Measurements from ENCODE around the gene HIGD1A.

The HIGD1A gene

GRCh38 chr3:42804106-42804830, at the start of gene HIGD1A:
Gene HIGD1A, minus strand, starts transcription at chr3:42804490. Its CDS starts 10,237 bp downstream, at chr3:42794253.
- no peak for TF ChIP-seq CTCF (IDR thresholded peaks at IDR 0.05; ENCODE audit: borderline replicate concordance, insufficient read depth, low read depth, low read length)
- H3K4me3 ChIP-seq (ENCODE audit: low read depth, low read length) = peak within 1 kb of the TSS; percentile 82

- no peak overlapping the region for H3K4me3 ChIP-seq (ENCODE audit: low read depth, low read length)
- TF ChIP-seq CTCF (IDR thresholded peaks at IDR 0.05; ENCODE audit: borderline replicate concordance, insufficient read depth, low read depth, low read length) = no peak
Measured at GRCh38 chr3:42853739-42854302, 49.5 kb upstream of the HIGD1A start.

GRCh38 chr3:42853056-42853455, 48.8 kb upstream of the HIGD1A start:
- no peak overlapping the region for H3K4me3 ChIP-seq (ENCODE audit: low read depth, low read length)
- TF ChIP-seq CTCF (IDR thresholded peaks at IDR 0.05; ENCODE audit: borderline replicate concordance, insufficient read depth, low read depth, low read length) = no peak

- TF ChIP-seq CTCF (IDR thresholded peaks at IDR 0.05; ENCODE audit: borderline replicate concordance, insufficient read depth, low read depth, low read length) = no peak
- no peak overlapping the region for H3K4me3 ChIP-seq (ENCODE audit: low read depth, low read length)
Measured at GRCh38 chr3:42852441-42852840, 48.2 kb upstream of the HIGD1A start.

GRCh38 chr3:42851228-42851834, 47.0 kb upstream of the HIGD1A start:
- H3K4me3 ChIP-seq (ENCODE audit: low read depth, low read length) = no peak overlapping the region
- no peak for TF ChIP-seq CTCF (IDR thresholded peaks at IDR 0.05; ENCODE audit: borderline replicate concordance, insufficient read depth, low read depth, low read length)

- no peak for TF ChIP-seq CTCF (IDR thresholded peaks at IDR 0.05; ENCODE audit: borderline replicate concordance, insufficient read depth, low read depth, low read length)
- no peak overlapping the region for H3K4me3 ChIP-seq (ENCODE audit: low read depth, low read length)
Measured at GRCh38 chr3:42850263-42850662, 46.0 kb upstream of the HIGD1A start.

- no peak for TF ChIP-seq CTCF (IDR thresholded peaks at IDR 0.05; ENCODE audit: borderline replicate concordance, insufficient read depth, low read depth, low read length)
- no peak overlapping the region for H3K4me3 ChIP-seq (ENCODE audit: low read depth, low read length)
Measured at GRCh38 chr3:42849017-42849416, 44.7 kb upstream of the HIGD1A start.
